HUES64 (cell line): ENCODE measurements around the gene SSTR3.

Source experiments
- H3K27ac ChIP-seq: 2 replicates; pipeline ENCODE4 v1.7.0; 2013; ENCODE audit warnings: low read depth, low read length, inconsistent platforms
- H3K27me3 ChIP-seq: 2 replicates; pipeline ENCODE4 v1.6.1; 2013; ENCODE audit warnings: mild to moderate bottlenecking, low read length; ENCODE audit not compliant: insufficient read depth
- H3K36me3 ChIP-seq: 2 replicates; pipeline ENCODE4 v1.6.1; 2013; ENCODE audit warnings: mild to moderate bottlenecking, low read length; ENCODE audit not compliant: insufficient read depth
- H3K4me1 ChIP-seq: 2 replicates; pipeline ENCODE4 v1.6.1; 2013; ENCODE audit warnings: mild to moderate bottlenecking, low read length, moderate library complexity; ENCODE audit not compliant: insufficient read depth
- H3K4me3 ChIP-seq: 2 replicates; pipeline ENCODE4 v1.5.1; 2013; ENCODE audit warnings: mild to moderate bottlenecking, low read length, moderate library complexity
- H3K9ac ChIP-seq: 2 replicates; pipeline ENCODE4 v1.6.1; 2013; ENCODE audit warnings: mild to moderate bottlenecking, low read depth, low read length
- H3K9me3 ChIP-seq: 2 replicates; pipeline ENCODE4 v1.6.1; 2013; ENCODE audit warnings: low read depth, low read length; ENCODE audit not compliant: insufficient read depth
- WGBS: fragments of 150-250, 120-280 bp; methylation state at CpG from one replicate; pipeline ENCODE4 v1.1.7; 2013; ENCODE audit warnings: missing lambda C conversion rate; 5-methylcytosine and 5-hydroxymethylcytosine counted together

Gene SSTR3

GRCh38 chr22:37186997-37187522 lies 25.2 kb downstream of the SSTR3 start:
- 0 out of 2 replicates have a peak overlapping the region, but pooled peaks have one; percentile 69 for H3K9ac ChIP-seq
- H3K4me3 ChIP-seq: peak overlapping the region; percentile 57
- WGBS: 91% methylated on average over 4 of the region's 4 CpGs
- H3K4me1 ChIP-seq: peaks cover 34% of the 10 kb centered on the region
- no peak overlapping the region for H3K27ac ChIP-seq
- no peaks in the 10 kb centered on the region for H3K27me3 ChIP-seq
- peaks cover 2% of the 10 kb centered on the region for H3K36me3 ChIP-seq
- peaks cover 15% of the 10 kb centered on the region; the same call in 1 of the 2 replicates for H3K9me3 ChIP-seq

GRCh38 chr22:37186228-37186996 lies 25.9 kb downstream of the SSTR3 start:
- WGBS: 77% methylated on average over 9 of the region's 9 CpGs
- Histone ChIP-seq H3K27ac (no peak overlapping the region), H3K4me3 (no peak overlapping the region), H3K9ac (no peak overlapping the region), H3K36me3 (peaks cover 2% of the 10 kb centered on the region; the same call in 1 of the 2 replicates), H3K27me3 (no peaks in the 10 kb centered on the region), H3K4me1 (peaks cover 34% of the 10 kb centered on the region), H3K9me3 (peaks cover 8% of the 10 kb centered on the region; the same call in 1 of the 2 replicates)

GRCh38 chr22:37185646-37186227 lies 26.5 kb downstream of the SSTR3 start:
- Histone ChIP-seq H3K9ac (no peak overlapping the region), H3K27ac (no peak overlapping the region), H3K4me3 (no peak overlapping the region), H3K36me3 (peaks cover 2% of the 10 kb centered on the region; the same call in 1 of the 2 replicates), H3K9me3 (peaks cover 2% of the 10 kb centered on the region; the same call in 1 of the 2 replicates), H3K27me3 (no peaks in the 10 kb centered on the region), H3K4me1 (peaks cover 34% of the 10 kb centered on the region)
- WGBS: 92% methylated on average over 13 of the region's 13 CpGs

- Histone ChIP-seq H3K36me3 (no peaks in the 10 kb centered on the region), H3K9me3 (no peaks in the 10 kb centered on the region), H3K9ac (no peak overlapping the region), H3K27me3 (no peaks in the 10 kb centered on the region), H3K4me3 (no peak overlapping the region), H3K4me1 (peaks cover 32% of the 10 kb centered on the region), H3K27ac (no peak overlapping the region)
- 96% methylated on average over 17 of the region's 18 CpGs for WGBS
Observed at GRCh38 chr22:37184816-37185541, 27.3 kb downstream of the SSTR3 start.

GRCh38 chr22:37184380-37184755 lies 27.9 kb downstream of the SSTR3 start:
- H3K9ac ChIP-seq: no peak overlapping the region
- no peaks in the 10 kb centered on the region for H3K9me3 ChIP-seq
- H3K4me3 ChIP-seq: no peak overlapping the region
- 91% methylated on average over 12 of the region's 12 CpGs for WGBS
- H3K27me3 ChIP-seq: no peaks in the 10 kb centered on the region
- H3K27ac ChIP-seq: no peak overlapping the region
- H3K4me1 ChIP-seq: peaks cover 26% of the 10 kb centered on the region
- no peaks in the 10 kb centered on the region for H3K36me3 ChIP-seq

GRCh38 chr22:37183432-37184379 lies 28.6 kb downstream of the SSTR3 start:
- 83% methylated on average over 17 of the region's 17 CpGs for WGBS
- no peak overlapping the region for H3K9ac ChIP-seq
- H3K27ac ChIP-seq: no peak overlapping the region
- no peaks in the 10 kb centered on the region for H3K9me3 ChIP-seq
- no peaks in the 10 kb centered on the region for H3K36me3 ChIP-seq
- peaks cover 20% of the 10 kb centered on the region for H3K4me1 ChIP-seq
- H3K27me3 ChIP-seq: no peaks in the 10 kb centered on the region
- no peak overlapping the region for H3K4me3 ChIP-seq

- Histone ChIP-seq H3K27ac (no peak overlapping the region), H3K9me3 (no peaks in the 10 kb centered on the region), H3K4me1 (peaks cover 15% of the 10 kb centered on the region), H3K36me3 (no peaks in the 10 kb centered on the region), H3K9ac (no peak overlapping the region), H3K4me3 (no peak overlapping the region), H3K27me3 (no peaks in the 10 kb centered on the region)
- WGBS: 89% methylated on average over 3 of the region's 3 CpGs
Observed at GRCh38 chr22:37182949-37183245, 29.4 kb downstream of the SSTR3 start.

GRCh38 chr22:37182101-37182948 lies 30.0 kb downstream of the SSTR3 start:
- peaks cover 10% of the 10 kb centered on the region for H3K4me1 ChIP-seq
- 93% methylated on average over 37 of the region's 37 CpGs for WGBS
- no peak overlapping the region for H3K27ac ChIP-seq
- no peaks in the 10 kb centered on the region for H3K9me3 ChIP-seq
- no peak overlapping the region for H3K4me3 ChIP-seq
- H3K36me3 ChIP-seq: no peaks in the 10 kb centered on the region
- no peaks in the 10 kb centered on the region for H3K27me3 ChIP-seq
- no peak overlapping the region for H3K9ac ChIP-seq

GRCh38 chr22:37181681-37182080 lies 30.6 kb downstream of the SSTR3 start:
- peaks cover 4% of the 10 kb centered on the region for H3K4me1 ChIP-seq
- no peak overlapping the region for H3K4me3 ChIP-seq
- no peak overlapping the region for H3K9ac ChIP-seq
- no peaks in the 10 kb centered on the region for H3K36me3 ChIP-seq
- no peaks in the 10 kb centered on the region for H3K9me3 ChIP-seq
- no peaks in the 10 kb centered on the region for H3K27me3 ChIP-seq
- 88% methylated on average over 4 of the region's 4 CpGs for WGBS
- H3K27ac ChIP-seq: no peak overlapping the region
